GM21447 (cell line): ENCODE measurements around the gene RBM43.

Experiments used
- ATAC-seq: cut with Tn5 transposase; IDR thresholded peaks from one replicate; pipeline ENCODE4 v1.9.1; 2021; ENCODE audit not compliant: unreplicated experiment

The RBM43 gene

DNA sequence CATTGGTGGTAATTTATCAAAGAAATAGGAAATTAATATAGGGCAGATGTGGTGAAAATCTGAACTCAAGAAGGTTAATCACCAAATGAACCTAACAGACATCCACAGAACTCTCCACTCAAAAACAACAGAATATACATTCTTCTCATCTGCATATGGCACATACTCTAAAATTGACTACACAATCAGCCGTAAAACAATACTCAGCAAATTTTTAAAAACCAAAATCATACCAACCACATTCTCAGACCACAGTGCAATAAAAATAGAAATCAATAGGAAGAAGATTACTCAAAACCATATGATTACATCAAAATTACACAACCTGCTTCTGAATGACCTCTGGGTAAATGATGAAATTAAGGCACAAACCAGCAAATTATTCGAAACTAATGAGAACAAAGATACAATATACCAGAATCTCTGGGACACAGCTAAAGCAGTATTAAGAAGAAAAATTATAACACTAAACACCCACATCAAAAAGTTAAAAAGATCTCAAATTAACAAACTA is 31.0 kb downstream of the RBM43 start:
- no peak for ATAC-seq

DNA sequence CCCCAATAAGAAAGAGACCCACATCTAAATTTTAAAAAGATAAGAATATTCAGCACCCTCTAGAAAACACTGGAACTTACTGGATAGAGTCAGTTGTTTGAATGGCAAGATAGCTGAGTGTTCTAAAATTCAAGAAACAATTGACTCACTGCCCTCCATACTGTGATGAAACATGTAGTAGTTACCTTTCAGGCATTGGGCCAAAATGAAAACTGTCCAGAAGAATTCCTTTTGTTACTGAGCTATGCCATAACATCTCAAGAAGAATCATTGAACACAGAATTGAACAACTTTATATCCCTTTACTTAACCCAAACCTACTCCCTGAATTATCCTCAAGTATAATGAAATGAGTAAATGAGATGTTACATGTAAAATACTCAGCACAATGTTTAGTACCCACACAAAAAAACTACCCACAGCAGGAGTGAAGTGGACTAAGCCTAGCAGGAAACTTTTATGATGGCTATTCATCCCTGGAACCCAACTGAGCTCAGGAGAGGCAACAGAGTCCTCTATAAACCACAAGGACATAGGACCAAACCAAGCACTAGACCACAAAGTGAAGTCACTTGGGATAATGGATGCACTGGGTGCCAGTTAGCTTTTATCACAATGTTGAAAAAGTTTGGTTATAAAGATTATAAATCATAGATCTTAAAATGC is 32.7 kb downstream of the RBM43 start:
- ATAC-seq: no peak

DNA sequence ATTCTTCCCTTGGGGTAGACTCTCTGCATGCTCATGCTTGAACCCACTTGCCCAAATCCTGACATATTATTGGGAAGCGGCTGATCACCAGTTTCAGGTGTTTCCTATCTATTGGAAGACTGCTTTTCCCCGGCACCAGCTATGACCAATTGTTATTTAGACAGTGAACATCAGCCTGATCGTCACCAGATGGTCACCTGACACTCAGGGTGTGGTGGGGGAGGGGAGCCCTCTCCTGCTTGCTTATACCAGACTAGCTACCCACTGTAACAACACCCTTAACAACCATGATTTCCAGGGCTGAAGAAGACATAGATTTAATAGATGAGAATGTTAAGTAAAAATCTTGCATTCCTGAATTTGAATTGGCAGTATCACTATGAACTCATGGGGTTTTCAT is 44.3 kb downstream of the RBM43 start:
- ATAC-seq: no peak

DNA sequence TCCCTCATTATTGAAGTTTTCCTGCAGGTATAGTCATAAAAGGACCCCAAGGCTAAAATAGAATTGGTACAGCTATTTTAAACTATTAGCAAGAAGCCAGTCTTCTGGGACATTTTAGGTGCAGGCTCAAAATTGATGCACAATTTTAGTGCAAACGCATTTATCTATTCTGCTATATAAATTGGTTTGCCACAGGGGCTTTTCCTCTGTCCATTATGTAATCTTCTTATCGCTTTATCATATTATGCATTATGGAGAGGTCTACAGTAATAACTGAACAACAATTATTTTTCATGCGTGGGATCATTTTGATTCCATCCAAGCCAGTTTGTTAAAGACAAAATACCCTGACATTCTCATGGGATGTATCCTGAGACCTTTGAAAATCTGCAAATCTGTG is 54.6 kb downstream of the RBM43 start:
- no peak for ATAC-seq

DNA sequence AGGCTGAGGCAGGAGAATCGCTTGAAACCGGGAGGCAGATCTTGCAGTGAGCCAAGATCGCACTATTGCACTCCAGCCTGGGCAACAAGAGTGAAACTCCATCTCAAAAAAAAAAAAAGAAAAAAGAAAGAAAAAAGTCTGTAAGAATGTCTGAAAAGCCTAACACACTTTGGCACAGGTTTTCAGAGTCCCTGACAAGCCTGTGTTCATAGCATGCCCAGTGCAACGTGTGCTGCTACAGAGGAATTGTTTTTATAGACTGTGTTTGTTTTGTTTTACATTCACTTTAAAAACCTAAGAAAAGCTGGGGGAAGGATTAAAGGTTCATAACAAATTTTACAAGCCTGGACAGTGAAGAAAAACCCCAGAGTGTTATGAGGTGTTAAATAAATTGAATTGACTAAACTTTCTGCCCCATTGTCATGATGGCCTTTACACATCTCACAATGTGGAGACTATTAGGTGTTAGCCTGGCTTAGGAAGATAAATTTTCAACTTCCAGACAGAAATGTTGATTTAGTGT is 55.2 kb downstream of the RBM43 start:
- no peak for ATAC-seq

DNA sequence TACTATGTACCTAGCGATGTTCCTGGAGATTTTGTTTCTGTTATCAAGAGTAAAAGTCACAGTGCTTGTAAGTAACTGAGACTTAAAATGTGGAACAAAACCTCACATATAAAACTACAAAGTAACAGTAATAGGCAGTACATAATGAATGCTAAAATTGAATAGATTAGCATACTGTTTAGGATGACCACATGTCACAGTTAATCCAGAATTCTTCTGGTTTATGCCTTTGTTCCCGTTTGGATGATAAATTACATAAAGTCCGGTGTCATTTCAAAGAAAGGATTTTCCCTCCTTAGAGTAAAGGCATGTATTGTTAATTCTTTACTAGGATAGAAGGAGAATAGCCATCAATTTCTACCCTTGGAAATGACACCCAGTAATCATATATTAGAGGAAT is 56.1 kb downstream of the RBM43 start:
- ATAC-seq: no peak

DNA sequence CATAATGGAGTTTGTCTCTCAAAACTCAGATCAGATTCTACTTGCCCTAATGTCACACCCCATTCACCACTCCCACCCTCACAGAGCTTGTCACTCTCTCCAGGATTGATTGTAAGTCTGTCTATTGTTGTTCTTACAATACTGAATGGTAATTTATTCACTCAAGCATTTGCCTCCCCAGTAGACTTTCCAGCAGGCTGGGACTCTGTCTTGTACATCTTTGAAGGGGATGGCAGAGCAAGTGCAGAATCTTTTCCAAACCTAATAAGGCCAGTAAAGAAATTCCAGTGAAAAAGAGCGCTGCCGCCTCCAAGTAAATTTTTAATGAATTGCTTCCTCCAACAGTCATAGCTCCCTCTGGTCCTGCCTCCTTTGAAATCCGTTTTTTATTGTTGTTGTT is 56.9 kb downstream of the RBM43 start:
- no peak for ATAC-seq

DNA sequence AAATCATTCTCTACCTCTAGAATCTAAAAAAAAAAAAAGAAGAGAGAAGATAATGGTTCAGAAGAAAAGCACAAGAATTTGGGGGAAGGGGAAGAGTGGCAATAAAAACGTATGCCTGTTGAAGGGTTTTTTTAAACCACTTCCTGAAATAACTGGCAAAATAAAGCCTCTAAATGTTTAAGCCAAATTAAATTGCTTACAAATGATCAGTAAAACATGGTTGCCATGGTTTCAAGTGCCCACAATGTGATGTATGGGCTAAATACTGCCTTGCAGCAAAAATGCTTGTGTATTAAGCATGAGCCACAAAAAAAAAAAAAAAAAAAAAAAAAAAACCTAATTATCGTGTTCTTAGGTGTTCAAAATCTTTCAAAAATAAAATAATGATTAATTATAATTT is 60.8 kb downstream of the RBM43 start:
- ATAC-seq: no peak

DNA sequence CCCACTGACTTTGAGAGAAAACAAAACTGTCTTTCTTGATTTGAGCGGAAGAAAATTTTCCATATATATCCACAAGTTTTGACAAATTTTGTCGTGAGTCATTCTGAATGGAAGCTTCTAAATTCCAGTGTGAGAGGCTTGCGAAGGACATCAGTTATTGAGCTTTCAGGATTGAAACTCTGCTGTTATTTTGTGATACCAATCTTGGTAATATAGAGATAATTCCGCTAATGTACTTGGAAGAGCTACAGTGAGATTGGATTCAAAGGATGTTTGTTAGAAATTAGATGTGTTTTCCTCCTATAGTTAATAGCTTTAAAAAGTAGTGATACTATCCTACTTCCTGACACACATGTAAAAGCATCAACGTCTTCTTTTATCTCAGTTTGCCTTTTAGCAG is 61.4 kb downstream of the RBM43 start:
- ATAC-seq: no peak

DNA sequence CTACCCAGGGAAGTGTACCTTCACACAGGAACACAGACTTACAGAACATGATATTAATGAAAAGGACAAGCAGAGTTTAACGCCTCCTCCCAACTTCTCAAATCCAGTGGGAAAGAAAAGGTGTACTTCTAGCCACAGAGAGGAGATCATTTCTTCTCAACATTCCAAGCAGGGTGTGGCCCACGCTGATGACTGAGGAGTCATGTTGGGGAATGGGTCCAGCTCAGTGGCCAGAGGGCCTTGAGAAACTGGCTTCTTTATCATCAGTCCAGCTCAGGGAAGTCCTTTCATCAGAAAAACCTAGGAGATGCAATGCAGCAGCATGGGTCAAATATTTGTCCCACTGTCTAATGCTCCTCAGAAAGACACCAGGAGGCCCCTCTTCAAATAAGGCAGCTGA is 63.0 kb downstream of the RBM43 start:
- ATAC-seq: no peak
